ENCODE data around the gene PROZ.

Gene PROZ

DNA sequence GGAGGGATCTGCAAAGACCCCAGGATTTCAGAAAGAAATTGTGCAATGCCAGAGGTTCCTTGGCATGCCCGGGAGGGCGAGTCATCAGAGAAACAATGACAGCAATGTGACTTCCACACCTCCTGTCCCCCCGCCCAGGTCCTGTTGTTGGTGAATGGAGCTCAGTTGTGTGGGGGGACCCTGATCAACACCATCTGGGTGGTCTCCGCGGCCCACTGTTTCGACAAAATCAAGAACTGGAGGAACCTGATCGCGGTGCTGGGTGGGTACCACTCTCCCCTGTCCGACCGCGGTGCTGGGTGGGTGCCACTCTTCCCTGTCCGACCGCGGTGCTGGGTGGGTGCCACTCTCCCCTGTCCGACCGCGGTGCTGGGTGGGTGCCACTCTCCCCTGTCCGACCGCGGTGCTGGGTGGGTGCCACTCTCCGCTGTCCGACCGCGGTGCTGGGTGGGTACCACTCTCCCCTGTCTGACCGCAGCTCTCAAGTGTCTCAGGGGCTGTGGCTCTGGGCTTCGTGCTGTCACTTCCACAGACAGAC lies 41.0 kb upstream of the PROZ start:
- TF ChIP-seq GATA3 (IDR thresholded peaks at IDR 0.05; ENCODE audit: low read depth, low read length) (no peak), GATA2 (IDR thresholded peaks at IDR 0.05; ENCODE audit: low read depth, low read length) (no peak)

DNA sequence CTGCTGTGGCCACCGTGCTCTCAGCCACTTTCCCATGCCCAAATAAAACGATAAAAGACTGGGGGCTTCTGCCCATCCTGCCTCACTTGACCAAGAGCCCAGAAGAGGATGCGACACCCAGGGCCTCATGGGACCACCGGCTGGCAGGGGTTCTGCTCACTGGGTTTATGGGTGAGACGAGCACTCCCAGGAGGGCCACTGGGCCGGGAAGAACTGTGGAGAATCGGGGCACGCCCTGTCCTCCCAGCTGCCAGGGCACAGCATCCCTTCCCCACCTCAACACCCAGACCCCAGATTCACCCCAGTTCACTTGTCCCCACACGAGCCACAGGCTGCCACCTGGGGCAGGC lies 40.6 kb upstream of the PROZ start:
- no peak for TF ChIP-seq GATA2 (IDR thresholded peaks at IDR 0.05; ENCODE audit: low read depth, low read length)
- no peak for TF ChIP-seq GATA3 (IDR thresholded peaks at IDR 0.05; ENCODE audit: low read depth, low read length)

- TF ChIP-seq GATA2 (IDR thresholded peaks at IDR 0.05; ENCODE audit: low read depth, low read length) (no peak), GATA3 (IDR thresholded peaks at IDR 0.05; ENCODE audit: low read depth, low read length) (no peak)
Observed at GRCh38 chr13:113118261-113119021, 40.0 kb upstream of the PROZ start.

DNA sequence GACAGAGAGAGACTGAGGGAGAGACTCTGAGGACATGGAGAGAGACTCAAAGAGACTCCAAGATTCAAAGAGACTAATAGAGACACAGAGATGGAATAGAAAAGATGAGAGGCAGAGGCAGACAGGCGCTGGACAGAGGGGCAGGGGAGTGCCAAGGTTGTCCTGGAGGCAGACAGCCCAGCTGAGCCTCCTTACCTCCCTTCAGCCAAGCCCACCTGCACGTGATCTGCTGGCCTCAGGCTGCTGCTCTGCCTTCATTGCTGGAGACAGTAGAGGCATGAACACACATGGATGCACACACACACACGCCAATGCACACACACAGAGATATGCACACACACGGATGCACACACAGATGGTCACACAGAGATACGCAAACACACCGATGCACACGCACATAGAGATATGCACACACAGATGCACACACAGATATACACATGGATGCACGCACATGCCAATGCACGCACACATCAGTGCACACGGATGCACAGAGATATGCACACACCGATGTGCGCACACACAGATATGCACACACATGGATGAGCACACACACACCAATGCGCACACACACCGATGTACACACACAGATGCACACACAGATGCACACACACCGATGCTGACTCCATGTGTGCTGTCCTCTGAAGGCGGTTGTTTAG lies 39.2 kb upstream of the PROZ start:
- no peak for TF ChIP-seq GATA3 (IDR thresholded peaks at IDR 0.05; ENCODE audit: low read depth, low read length)
- no peak for TF ChIP-seq GATA2 (IDR thresholded peaks at IDR 0.05; ENCODE audit: low read depth, low read length)

DNA sequence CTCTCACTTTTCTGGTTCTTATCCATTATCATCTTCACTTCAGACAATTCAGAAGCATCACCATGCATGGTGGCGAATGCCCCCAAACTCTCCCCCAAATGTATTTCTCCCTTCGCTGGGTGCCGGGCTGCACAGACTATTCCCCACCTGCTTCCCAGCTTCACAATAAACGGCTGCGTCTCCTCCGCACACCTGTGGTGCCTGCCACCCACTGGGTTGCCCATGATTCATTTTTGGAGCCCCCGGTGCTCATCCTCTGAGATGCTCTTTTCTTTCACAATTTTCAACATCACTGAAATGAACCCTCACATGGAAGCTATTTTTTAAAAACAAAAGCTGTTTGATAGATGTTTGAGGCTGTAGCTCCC lies 38.6 kb upstream of the PROZ start:
- TF ChIP-seq GATA3 (IDR thresholded peaks at IDR 0.05; ENCODE audit: low read depth, low read length), result no peak
- TF ChIP-seq GATA2 (IDR thresholded peaks at IDR 0.05; ENCODE audit: low read depth, low read length), result no peak

DNA sequence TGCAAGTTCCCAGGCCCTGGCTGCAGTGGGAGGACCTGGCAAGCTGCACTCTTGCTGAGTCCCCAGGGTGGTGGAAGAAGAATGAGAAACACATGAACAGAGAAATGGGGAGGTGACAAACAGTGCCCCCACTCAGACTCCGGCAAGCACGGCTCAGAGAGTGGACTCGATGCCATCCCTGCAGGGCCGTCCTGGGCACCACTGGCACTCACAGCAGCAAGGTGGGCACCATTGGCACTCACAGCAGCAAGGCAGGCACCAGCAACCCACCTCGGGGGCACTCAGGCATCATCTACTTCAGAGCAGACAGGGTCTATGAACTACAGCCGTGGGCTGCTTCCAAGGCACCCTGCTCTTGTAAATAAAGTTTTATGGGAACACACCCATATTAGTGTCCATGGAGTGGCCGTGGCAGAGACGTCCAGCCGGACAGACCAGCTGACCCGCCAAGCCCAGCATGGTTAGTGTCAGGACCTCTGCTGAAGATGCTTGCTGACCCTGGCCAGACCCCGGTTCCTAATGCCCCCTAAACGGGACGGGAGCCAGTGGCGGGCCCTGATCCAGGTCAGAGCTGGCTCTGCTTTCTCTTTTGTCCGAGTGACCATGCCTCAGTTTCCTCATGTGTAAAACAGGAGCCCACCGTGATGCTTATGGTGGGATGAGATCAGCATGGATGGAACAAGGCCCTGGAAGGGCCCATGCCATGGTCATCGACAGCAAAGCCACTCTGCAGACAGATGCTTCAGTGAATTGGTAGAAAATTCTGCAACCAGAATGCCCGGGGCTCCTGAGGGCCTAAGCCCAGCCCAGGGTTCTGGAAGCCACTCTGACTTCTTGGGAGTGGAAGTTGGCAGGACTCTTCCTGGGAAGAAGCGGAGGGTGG lies 37.9 kb upstream of the PROZ start:
- TF ChIP-seq GATA2 (IDR thresholded peaks at IDR 0.05; ENCODE audit: low read depth, low read length) (no peak), GATA3 (IDR thresholded peaks at IDR 0.05; ENCODE audit: low read depth, low read length) (no peak)

GRCh38 chr13:113121183-113121927 lies 37.1 kb upstream of the PROZ start:
- TF ChIP-seq GATA3 (IDR thresholded peaks at IDR 0.05; ENCODE audit: low read depth, low read length) (no peak), GATA2 (IDR thresholded peaks at IDR 0.05; ENCODE audit: low read depth, low read length) (no peak)

DNA sequence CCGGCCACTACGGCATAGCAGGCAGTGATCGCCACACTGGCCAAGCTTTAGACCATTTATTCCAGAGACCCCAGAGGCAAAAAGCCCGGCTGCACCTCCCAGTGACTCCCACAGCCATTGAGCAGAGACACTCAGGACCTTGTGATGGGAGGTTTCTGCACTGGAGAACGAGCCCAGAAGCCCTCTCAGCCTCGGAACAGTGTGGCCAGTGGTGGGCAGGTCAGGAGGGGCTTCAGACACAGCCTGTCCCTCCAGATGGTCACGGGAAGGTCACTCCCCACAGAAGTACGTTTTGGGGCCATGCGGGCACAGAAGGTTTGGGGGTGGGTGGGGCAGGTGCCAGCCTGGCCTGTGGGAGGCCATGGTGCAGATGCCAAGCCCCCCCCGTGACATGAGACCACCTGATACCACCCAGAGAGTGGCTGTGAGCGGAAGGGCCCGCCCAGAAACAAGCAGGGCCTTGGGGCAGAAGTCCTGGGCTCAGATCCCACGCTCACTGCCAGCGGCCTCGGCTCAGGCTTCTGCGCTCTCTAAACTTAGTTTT lies 36.4 kb upstream of the PROZ start:
- TF ChIP-seq GATA3 (IDR thresholded peaks at IDR 0.05; ENCODE audit: low read depth, low read length) (no peak), GATA2 (IDR thresholded peaks at IDR 0.05; ENCODE audit: low read depth, low read length) (no peak)

- TF ChIP-seq GATA3 (IDR thresholded peaks at IDR 0.05; ENCODE audit: low read depth, low read length) (no peak), GATA2 (IDR thresholded peaks at IDR 0.05; ENCODE audit: low read depth, low read length) (peak; percentile 48)
Observed at GRCh38 chr13:113122550-113123225, 35.8 kb upstream of the PROZ start, which contains the start of gene F10. Gene F10, plus strand, starts transcription at chr13:113122799. Its CDS starts 57 bp downstream, at chr13:113122856.

- TF ChIP-seq GATA2 (IDR thresholded peaks at IDR 0.05; ENCODE audit: low read depth, low read length) (no peak), GATA3 (IDR thresholded peaks at IDR 0.05; ENCODE audit: low read depth, low read length) (no peak)
Observed at GRCh38 chr13:113123226-113124201, 34.9 kb upstream of the PROZ start.

GRCh38 chr13:113124211-113124970 lies 34.1 kb upstream of the PROZ start:
- TF ChIP-seq GATA3 (IDR thresholded peaks at IDR 0.05; ENCODE audit: low read depth, low read length) (no peak), GATA2 (IDR thresholded peaks at IDR 0.05; ENCODE audit: low read depth, low read length) (no peak)
